Choroid plexus epithelial cell (primary cell): ENCODE data around the gene MILR1.
A peak's percentile ranks its signal among the peaks of the same experiment; 100 is the strongest.

Experiments
- DNase-seq: peaks from one replicate; pipeline ENCODE4 v3.0.0-alpha.2; 2010; ENCODE audit warnings: low read depth
- H3K4me3 ChIP-seq: 2 replicates; pipeline ENCODE4 v1.5.1; 2011; ENCODE audit warnings: low read depth, mild to moderate bottlenecking, control low read depth, low read length, moderate library complexity
- TF ChIP-seq, protein P1 (sequence below): conservative IDR thresholded peaks from 2 replicates; pipeline ENCODE4 v1.5.1; 2011; ENCODE audit warnings: low read depth, mild to moderate bottlenecking, control low read depth, inconsistent platforms, low read length, moderate library complexity

MILR1 gene

DNA sequence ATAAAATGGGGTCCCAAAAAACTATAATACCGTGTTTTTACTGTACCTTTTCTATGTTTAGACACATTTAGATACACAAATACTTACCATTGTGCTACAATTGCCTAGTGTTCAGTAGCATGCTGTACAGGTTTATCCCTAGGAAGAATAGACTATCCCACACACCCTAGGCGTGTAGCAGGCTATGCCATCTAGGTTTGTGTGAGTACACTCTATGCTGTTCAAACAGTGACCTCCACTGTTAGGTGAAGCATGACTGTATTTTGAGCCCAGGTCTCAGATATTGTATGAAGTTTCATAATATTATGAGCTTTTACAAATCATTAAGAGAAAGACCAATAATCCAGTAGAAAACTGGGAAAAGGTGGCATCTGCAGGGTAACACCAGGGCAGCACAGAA, 23.6 kb downstream of the MILR1 start:
- H3K4me3 ChIP-seq = no peak overlapping the region
- no peak for DNase-seq
- TF ChIP-seq, protein P1, sequence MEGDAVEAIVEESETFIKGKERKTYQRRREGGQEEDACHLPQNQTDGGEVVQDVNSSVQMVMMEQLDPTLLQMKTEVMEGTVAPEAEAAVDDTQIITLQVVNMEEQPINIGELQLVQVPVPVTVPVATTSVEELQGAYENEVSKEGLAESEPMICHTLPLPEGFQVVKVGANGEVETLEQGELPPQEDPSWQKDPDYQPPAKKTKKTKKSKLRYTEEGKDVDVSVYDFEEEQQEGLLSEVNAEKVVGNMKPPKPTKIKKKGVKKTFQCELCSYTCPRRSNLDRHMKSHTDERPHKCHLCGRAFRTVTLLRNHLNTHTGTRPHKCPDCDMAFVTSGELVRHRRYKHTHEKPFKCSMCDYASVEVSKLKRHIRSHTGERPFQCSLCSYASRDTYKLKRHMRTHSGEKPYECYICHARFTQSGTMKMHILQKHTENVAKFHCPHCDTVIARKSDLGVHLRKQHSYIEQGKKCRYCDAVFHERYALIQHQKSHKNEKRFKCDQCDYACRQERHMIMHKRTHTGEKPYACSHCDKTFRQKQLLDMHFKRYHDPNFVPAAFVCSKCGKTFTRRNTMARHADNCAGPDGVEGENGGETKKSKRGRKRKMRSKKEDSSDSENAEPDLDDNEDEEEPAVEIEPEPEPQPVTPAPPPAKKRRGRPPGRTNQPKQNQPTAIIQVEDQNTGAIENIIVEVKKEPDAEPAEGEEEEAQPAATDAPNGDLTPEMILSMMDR = no peak

GRCh38 chr17:64477849-64478248, 28.9 kb downstream of the MILR1 start:
- TF ChIP-seq, protein P1 = no peak
- peak; percentile 44 for DNase-seq
- H3K4me3 ChIP-seq = no peak overlapping the region

- DNase-seq = no peak
- TF ChIP-seq, protein P1 = no peak
- H3K4me3 ChIP-seq = no peak overlapping the region
These were observed 32.0 kb downstream of the MILR1 start for GRCh38 chr17:64480951-64481350.

- H3K4me3 ChIP-seq = no peak overlapping the region
- TF ChIP-seq, protein P1 = no peak
- no peak for DNase-seq
These were observed 35.5 kb downstream of the MILR1 start for GRCh38 chr17:64484380-64484779.

- no peak for DNase-seq
- H3K4me3 ChIP-seq = no peak overlapping the region
- TF ChIP-seq, protein P1 = no peak
These were observed 39.4 kb downstream of the MILR1 start for GRCh38 chr17:64488301-64488700.

DNA sequence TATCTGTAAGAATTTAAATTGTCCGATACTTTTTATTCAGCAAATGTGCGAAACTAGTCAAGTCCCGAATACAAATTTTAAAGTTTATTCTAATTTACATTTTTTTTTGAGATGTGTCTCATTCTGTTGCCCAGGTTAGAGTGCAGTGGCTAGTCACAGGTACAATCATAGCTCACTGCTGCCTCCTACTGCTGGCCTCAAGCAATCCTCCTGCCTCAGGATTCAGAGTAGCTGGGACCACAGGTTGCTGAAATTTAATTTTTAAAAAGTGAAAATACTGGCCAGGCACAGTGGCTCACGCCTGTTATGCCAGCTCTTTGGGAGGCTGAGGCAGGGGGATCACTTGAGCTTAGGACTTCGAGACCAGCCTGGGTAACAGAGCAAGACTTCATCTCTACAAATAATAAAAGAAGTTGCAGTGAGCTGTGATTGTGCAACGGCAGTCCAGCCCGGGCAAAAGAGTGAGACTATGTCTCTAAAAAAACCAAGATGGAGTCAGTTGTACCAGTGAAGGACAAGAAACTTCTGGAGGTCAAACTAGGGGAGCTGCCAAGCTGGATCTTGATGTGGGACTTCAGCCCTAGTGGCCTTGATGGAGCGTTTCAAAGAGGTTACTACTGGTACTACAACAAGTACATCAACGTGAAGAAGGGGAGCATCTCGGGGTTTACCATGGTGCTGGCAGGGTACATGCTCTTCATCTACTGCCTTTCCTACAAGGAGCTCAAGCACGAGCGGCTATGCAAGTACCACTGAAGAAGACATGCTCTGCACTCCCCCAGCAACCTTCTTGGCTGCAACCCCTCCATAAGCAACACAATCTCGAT, 42.3 kb downstream of the MILR1 start:
- no peak overlapping the region for H3K4me3 ChIP-seq
- DNase-seq = peak; percentile 80
- TF ChIP-seq, protein P1 = peak; percentile 92

DNA sequence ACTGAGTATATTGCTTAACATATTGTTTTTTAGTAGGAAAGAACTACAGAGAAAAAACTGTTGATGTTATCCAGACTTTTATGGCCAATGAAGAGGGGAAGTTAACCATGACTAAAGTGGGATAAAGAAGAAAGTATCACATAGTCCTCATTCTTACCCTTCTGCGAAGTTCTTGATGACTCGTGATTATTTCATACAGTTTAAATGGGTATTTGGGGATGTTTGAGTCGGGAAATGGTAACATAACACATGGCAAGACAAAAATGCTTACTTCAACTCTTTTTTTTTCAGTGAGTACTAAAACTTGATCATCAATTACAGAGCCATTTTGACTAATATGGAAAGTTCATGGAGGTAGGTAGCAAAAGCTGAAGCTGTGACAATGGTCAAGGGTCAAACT, 43.1 kb downstream of the MILR1 start:
- no peak overlapping the region for H3K4me3 ChIP-seq
- TF ChIP-seq, protein P1 = no peak
- DNase-seq = peak; percentile 41
